Ramos (cell line): Measurements from ENCODE around the gene MAP3K19.
"Not testable (repeated sequence)": the region's sequence is repeated elsewhere in the genome, so short reads cannot be mapped to it uniquely, and the experiment has no call there.

Experiments
- in situ Hi-C: fragments of 300-500 bp; cut with MboI; formaldehyde crosslinking; loops from one replicate; pipeline ENCODE4 v1.14.3; 2022; ENCODE audit warnings: low sequenced_read_pairs; ENCODE audit not compliant: unreplicated experiment

The MAP3K19 gene

DNA sequence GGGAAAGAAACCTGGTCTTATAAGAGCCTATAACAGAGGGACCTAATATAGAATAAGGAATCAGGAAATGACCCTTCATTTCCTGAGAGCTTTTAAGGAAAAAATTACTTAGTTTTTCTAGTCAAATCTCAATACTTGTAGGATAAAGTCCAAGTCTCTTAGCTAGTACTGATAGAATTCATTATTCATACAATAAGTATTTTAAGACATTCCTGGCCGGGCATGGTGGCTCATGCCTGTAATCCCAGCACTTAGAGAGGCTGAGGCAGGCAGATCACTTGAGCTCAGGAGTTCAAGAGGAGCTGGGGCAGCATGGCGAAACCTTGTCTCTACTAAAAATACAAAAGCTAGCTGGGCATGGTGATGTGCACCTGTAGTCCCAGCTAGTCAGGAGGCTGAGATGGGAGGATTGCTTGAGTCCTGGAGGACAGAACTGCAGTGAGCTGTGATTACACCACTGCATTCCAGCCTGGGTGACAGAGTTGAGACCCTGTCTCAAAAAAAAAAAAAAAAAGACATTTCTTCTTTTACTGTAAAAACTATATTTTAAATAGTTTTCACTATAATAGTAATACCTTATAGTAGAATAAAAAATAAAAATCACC is 8.0 kb upstream of the MAP3K19 start:
- in situ Hi-C loops: no loop called here

DNA sequence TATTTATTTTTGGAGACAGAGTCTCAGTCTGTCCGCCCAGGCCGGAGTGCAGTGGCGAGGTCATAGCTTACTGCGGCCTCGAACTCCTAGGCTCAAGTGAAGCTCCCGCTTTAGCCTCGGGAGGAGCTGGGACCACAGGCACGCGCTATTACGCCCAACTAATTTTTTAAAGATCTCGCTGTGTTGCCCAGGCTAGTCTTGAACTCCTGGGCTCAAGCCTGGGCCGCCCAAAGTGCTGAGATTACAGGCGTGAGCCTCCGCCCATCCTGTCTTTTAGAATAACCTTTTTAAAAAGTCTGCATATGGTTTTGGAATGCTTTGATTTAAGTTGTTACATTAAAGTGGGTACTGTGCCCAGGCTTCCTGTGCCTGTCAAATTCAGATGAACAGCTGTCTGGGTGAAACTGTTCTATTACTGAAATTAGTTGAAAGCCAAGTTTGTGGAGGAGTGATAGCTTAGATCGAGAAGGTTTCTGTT is 5.8 kb upstream of the MAP3K19 start:
- in situ Hi-C loops: no loop called here

DNA sequence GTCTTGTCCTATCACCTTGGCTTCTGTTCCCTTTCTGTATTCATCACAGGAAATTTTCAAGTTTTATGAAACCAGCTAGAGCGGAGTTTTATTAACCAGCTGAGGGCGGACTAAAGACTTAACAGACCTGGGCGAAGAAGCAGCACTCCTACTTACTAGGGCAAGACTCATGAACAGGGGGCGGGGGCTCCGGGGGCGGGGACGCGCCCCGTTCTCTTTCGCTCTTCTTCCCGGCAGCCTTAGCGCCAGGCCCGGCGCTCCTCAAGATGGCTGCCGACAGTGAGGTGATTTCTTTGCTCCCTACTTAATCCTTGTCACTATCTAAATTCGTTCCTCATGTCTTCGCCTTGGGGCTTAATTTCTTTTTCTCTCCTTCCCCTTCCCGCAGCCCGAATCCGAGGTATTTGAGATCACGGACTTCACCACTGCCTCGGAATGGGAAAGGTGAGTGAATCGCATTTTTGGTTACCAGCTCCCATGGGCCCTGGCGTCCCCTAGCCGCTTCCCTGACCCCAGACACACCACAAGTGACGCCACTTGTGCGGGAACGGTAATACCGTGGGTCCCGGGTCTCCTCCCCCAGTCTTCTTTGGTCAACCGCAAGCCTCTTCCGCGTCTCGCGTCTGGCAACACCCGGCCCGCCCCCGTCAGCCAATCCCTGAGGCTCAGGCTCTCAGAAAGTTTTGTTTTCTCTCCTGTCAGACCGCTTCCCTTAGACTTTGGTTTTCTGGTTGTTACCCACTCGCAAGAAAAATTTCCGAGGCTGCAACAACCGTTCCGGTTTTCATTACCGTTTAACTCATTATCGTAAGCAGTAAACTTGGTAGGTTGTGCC is 5.0 kb upstream of the MAP3K19 start, which contains the start of gene RAB3GAP1:
TSS of gene RAB3GAP1 (plus strand) at position 251 of the 835 bp plus-strand sequence. CDS start at position 267, 16 bp downstream.
- in situ Hi-C loops: no loop called here

DNA sequence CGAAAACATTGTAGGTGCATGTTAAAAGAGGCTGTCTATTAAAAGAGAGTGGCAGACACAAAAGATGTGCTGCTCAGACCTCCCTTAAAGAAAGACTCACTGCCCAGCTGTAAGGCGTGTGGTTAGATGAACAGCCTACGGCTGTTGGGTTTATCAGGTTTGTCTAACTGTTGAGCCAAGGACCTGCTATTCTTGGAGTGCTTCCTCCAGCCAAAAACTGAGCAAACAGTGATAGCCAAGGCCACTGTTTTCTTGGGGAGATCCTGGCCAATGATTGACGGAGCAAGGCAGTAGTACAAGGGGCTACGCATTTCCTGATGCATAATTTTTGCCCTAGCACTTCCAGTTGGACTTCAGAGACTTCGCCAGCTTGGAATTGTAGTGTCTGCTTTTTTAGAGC is 3.4 kb upstream of the MAP3K19 start:
- in situ Hi-C loops: no loop called here

DNA sequence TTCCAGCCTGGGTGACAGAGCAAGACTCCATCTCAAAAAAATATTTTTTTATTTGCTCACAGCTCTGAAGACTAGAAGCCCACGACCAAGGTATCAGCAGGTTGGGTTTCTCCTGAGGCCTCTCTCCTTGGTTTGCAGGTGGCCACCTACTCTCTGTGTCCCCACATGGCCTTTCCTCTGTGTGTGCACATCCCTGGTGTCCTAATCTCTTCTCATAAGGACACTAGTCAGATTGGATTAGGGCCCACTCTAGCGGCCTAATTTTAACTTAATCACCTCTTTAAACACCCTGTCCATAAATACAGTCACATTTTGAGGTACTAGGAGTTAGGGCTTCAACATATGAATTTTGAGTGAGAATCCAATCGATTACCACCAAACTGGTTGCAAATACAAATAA is 2.9 kb upstream of the MAP3K19 start:
- in situ Hi-C loops: no loop called here

DNA sequence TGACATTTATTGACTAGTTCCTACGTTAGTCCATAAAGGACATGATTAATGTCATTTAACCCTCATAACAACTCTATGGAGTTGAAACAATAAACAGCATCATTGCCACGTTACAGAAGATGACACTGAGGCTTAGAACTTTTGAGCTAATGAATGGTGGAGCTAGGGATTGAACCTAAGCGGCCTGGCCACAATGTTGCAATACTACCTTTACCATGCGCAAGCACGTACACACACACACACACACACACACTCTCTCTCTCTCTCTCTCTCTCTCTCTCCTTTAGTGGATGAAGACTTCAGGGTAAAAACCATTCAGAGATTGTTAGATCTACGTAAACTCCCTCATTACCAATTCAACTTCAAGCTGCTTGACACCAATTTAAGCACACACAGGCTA is 875 bp upstream of the MAP3K19 start:
- in situ Hi-C loops: no loop called here

DNA sequence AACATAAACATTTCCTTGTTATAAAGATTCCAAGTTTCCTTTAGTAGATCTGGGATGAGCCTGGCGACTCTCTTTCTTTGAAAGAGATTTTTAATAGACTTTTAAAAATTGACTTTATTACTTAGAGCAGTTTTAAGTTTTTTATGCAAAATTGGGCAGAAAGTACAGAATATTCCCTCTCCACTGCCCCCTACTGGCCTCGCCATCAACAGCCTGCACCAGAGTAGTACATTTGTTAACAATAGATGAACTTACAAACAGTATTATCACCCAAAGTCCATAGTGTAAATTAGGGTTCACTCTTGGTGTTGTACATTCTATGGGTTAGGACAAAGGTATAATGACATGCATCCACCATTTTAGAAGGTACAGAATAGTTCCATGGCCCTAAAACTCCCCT is 3.9 kb downstream of the MAP3K19 start:
- in situ Hi-C loops: no loop called here

DNA sequence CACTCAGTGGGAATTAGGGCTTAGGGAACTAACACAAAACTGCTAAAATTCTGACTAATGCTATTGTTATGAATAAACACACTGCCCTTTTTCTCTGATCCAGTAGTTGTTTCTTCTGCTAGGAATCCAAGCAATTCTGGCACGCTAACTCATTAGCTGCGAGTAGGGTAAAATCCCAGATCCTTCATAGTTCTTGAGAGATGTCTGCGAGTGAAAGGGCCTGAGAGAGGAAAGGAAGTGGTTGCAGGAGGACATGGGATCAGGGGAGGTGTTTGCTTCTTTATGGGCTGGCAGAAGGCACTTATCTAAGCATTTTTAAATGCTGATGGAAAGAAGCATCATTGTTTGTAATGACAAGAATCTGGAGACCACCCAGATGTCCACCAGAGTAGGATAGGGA is 9.4 kb downstream of the MAP3K19 start:
- in situ Hi-C loops: no loop called here

DNA sequence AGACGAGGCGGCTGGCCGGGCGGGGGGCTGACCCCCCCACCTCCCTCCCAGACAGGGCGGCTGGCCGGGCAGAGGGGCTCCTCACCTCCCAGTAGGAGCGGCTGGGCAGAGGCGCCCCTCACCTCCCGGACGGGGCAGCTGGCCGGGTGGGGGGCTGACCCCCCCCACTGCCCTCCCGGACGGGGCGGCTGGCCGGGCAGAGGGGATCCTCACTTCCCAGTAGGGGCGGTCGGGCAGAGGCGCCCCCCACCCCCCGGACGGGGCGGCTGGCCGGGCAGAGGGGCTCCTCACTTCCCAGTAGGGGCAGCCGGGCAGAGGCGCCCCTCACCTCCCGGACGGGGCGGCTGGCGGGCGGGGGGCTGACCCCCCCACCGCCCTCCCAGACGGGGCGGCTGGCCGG is 14.0 kb downstream of the MAP3K19 start:
- in situ Hi-C loops: not testable (repeated sequence)

DNA sequence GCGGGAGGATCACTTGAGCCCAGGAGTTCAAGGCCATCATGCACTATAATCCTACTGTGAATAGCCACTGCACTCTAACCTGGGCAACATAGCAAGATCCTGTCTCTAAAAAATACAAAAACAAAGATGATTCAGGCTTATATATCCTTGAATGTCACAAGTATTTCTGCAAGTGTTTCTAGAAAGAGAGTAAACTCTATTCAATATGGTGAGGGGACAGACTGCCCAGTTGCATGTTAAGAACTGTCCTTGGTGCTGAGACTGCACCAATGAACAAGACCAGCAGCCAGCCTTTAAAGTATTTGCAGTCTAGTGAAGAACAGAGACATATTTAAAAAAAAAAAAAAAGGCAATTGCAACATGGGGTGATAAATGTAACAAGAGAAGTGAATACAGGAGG is 16.4 kb downstream of the MAP3K19 start:
- in situ Hi-C loops: no loop called here

DNA sequence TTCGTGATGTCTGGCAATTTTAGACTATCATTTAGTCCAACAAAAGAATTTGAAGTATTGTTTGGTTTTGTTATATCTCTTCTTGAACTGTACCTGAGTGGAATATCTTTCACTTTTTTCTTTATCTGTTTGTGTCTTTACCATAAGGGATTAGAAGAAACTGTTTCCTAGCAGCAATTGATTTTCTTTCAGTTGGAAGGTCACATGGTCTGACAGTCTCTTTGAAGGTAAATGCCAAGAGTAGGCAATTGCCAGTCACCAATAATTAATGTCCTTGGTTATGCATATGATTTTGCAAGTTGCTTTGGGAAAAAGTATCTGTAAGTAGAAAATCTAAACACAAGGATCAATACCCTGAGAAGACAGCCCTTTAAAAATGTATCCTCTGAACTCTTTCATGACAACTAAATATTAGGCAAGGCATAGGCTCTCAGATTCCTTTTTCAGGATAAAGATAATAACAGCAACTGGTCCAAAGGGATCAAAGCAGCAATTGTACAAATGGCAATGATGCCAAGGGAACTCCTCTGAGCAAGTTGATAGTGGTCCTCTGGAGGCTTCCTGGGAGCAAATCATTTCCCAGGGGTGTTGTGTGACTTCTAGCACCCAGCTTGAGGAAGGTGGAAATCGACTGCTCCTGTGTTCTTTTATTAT is 17.6 kb downstream of the MAP3K19 start:
- in situ Hi-C loops: no loop called here

DNA sequence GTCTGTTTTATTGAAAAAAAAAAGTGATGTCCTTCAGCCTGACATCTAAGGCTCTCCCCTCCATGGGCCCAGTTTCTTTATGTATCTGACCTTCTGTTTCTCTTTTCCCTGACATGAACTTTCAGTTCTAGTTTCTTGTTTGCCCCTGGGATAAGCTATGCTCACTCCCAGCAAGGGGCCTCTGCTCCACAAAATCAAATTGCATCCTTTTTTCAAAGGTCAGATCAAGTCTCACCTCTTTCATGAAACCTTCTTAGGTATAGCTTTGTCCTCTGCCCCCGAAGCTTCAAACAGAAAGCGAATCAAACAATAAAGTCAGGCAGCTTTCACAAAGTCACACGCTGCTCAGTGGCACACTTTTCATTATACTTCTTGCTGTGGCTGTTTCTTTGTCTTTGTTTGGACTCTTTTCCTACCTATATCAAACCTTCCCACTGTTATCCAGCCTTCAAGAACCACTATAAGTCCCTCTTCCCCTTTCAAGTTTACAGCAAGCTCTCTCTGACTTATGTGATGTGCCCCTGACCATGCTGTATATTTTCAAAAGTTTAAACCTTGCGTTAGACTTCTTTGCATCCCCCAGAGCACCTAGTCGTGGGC is 23.3 kb downstream of the MAP3K19 start:
- in situ Hi-C loops: no loop called here

DNA sequence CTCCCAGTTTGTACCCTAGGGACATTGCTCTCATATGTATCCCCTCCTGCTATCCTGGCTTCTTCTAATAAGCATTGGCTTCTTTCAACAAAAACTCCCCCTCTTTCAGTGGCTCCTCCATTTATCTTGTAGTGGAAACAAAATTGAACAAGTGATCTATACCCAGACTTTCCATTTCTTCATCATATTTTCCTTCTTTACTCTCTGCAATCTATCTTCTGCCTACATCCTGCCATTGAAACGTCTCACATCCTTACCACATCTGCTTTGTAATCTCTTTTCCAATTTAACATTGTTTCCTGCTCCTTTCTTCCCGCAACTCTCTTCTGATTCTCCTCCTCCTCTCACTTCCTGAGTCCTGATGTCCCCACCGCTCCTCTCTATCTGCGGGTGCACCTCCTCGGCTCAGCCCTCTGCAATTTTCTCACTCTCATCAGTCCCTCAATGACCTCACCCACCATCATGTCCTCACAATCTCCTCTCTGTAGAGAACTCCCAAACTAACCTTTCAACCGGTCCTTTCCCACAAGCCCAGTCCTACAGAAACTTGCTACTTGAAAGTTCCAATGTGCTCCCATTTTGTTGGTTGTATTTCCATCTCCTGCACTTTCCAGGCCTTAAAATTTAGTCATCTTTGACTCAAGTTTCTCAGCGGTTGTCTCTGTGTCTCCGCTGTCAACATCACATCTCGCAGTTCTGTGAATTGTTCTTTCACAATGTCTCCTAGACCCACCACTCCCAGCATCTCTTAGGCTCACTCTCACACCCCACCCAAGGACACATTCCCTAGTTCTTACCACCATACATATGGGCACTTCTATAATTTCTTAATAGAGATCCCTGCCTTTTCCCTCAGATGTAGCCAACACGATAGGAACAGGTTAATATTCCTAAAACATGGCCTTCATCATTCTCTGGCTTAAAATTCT is 24.0 kb downstream of the MAP3K19 start:
- in situ Hi-C loops: no loop called here

DNA sequence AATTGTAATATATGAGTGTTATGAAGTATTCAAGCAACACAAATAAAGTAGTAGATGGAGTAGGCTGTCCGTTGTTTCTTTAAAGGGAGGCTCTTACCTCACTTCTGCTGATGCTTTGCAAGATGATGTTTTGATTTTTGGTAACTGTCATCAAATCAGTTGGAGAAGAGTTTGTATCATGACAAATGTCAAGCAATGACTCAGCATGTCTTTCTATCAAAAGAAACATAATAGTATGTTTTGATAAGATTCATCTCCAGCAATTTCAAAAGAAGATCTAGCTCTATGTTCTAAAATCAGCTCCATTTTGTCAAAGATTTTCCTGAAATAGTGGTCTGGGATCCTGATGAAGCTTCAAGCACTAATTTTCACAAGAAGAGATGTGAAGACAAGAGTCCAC is 25.6 kb downstream of the MAP3K19 start:
- in situ Hi-C loops: no loop called here

DNA sequence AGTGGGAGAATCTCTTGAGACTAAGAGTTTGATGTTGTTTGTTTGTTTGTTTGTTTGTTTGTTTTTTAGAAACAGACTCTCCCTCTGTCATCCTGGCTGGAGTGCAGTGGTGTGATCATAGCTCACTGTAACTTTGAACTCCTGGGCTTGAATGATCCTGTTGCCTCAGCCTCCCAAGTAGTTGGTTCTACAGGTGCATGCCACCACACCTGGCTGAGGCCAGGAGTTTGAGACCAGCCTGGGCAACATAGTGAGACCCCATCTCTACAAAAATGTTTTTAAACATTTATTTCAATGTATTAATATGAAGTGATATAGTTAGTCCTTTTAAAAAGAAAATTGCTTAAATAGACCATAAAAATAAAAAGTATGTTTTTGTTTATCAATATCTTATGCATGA is 35.6 kb downstream of the MAP3K19 start:
- in situ Hi-C loops: no loop called here

DNA sequence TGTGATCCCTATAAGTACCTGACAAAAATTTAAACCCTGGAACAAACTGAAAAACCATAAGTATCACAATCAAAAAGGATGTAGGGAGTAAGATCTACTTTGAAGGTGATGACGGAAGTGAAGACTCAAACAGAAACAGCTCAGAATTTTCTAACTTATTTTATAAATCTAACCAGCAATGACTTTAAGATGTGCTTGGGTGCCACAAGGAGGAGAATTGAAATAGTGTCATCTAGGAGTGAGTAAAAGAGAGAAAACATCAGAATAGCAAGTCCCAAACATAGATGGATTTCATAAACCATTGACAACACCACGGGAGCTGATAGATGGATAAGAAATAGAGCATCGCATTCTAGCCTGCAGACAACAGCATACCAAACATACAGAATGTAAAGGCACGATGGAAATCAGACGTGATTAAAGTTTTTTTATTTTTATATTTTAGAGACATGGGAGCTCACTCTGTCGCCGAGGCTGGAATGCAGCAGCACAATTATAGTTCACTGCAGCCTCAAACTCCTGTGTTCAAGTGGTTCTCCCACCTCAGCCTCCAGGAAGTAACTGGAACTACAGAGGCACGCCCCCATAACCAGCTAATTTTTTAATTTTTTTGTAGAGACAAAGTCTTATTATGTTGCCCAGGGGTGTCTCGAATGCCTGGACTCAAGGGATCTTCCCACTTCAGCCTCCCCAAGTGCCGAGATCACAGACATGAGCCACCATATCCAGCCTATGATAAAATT is 36.9 kb downstream of the MAP3K19 start:
- in situ Hi-C loops: no loop called here

DNA sequence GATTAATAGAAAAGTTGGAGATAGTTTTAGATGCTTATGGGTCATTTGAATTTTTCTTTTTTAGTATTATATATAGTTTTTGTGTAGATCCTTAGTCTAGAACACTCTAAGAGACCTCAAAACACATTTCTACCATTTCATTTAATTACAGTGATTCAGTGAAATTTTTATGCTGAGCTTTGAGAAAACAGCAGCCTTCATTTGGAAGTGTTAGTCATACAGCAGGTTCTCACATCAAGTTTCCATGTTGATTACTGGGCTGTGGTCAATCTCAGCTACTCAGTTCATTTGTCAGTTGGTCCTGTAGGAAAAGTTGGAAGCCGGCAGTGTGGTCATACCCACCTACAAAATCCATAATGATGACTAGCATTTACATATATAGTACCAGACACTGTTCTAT is 37.9 kb downstream of the MAP3K19 start:
- in situ Hi-C loops: loop anchor here (10.0 kb wide), 1 partner anchor 705 kb away; no protein-coding TSS in a partner anchor

DNA sequence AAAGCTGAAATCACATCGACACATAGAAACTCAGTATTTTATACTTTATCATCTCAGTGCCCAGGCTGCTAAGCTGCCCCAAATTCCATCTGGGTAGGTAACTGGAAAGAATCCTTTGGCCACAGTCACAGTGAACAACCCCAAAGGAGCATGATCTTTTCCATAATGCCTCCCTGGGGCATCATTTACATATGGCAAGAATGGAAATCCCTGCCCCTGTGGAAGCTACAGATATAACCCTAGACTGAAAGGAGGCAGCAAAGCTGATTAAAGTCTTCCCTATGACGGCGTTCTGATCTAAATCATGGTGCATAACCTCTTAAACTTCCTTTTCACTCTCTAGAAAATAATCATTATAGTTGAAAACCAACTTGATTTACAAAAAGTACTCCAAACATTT is 41.5 kb downstream of the MAP3K19 start:
- in situ Hi-C loops: loop anchor here (10.0 kb wide), 1 partner anchor 709 kb away; no protein-coding TSS in a partner anchor
